A673 (cell line): Measurements from ENCODE around the gene ANKRD18B. TPM values are rescaled to one million over a fixed set of nuclear protein-coding genes. Genes with fewer than 3 reads are reported as not detected.
"Not testable (repeated sequence)": the region's sequence is repeated elsewhere in the genome, so short reads cannot be mapped to it uniquely, and the experiment has no call there.

Experiments used
- BruUV-seq: library from RNA; stranded (reverse); fragments of 400-500 nt; replicated peaks from 2 replicates; lab custom pipeline; 2021; lab: Mats Ljungman, UMichigan
- CTCF ChIA-PET: fragments of 300-600 bp; sonication (Branson Sonifier 250); formaldehyde crosslinking; loops from one replicate; lab custom pipeline; 2022; ENCODE audit warnings: antibody characterized with exemption; lab: Charles Lee
- POLR2A ChIA-PET: fragments of 300-600 bp; sonication (Branson Sonifier 250); formaldehyde crosslinking; loops from one replicate; lab custom pipeline; 2022; ENCODE audit warnings: antibody characterized with exemption; ENCODE audit not compliant: low non-redundant PET; lab: Charles Lee
- DNase-seq: peaks from one replicate; pipeline ENCODE4 v3.0.0-alpha.2; 2015; ENCODE audit warnings: low spot score
- H3K27ac ChIP-seq: fragments of 200-600 bp; sonication (generic); 2 replicates; pipeline ENCODE4 v1.5.1; 2016; ENCODE audit warnings: mixed run types, low read depth, mild to moderate bottlenecking, mixed read lengths, antibody characterized with exemption, low read length; ENCODE audit not compliant: poor library complexity, severe bottlenecking
- H3K27me3 ChIP-seq: fragments of 200-600 bp; sonication (generic); replicated peaks from 2 replicates; pipeline ENCODE4 v1.6.1; 2017; ENCODE audit warnings: mixed run types, low read depth, mild to moderate bottlenecking, mixed read lengths, antibody characterized with exemption, low read length; ENCODE audit not compliant: insufficient read depth, poor library complexity
- H3K36me3 ChIP-seq: fragments of 200-600 bp; sonication (generic); 2 replicates; pipeline ENCODE4 v1.6.1; 2016; ENCODE audit warnings: mixed run types, mild to moderate bottlenecking, mixed read lengths, antibody characterized with exemption, low read length; ENCODE audit not compliant: insufficient read depth, poor library complexity, severe bottlenecking
- H3K4me1 ChIP-seq: fragments of 200-600 bp; sonication (generic); 2 replicates; pipeline ENCODE4 v1.6.1; 2017; ENCODE audit warnings: mixed run types, mild to moderate bottlenecking, mixed read lengths, antibody characterized with exemption, low read length; ENCODE audit not compliant: insufficient read depth, poor library complexity, severe bottlenecking
- H3K4me3 ChIP-seq: fragments of 200-600 bp; sonication (generic); 2 replicates; pipeline ENCODE4 v1.5.1; 2016; ENCODE audit warnings: low read depth, mixed run types, mild to moderate bottlenecking, mixed read lengths, low read length; ENCODE audit not compliant: poor library complexity, severe bottlenecking
- H3K9me3 ChIP-seq: fragments of 200-600 bp; sonication (generic); 2 replicates; pipeline ENCODE4 v1.6.1; 2016; ENCODE audit warnings: mixed run types, low read depth, mild to moderate bottlenecking, mixed read lengths, antibody characterized with exemption, low read length; ENCODE audit not compliant: poor library complexity, severe bottlenecking
- CTCF ChIP-seq: fragments of 300-800, 200-600 bp; sonication (generic); conservative IDR thresholded peaks from 2 replicates; pipeline ENCODE4 v1.5.1; 2017; ENCODE audit warnings: low read depth, mild to moderate bottlenecking, antibody characterized with exemption, low read length, moderate library complexity, mixed read lengths
- EZH2 ChIP-seq: fragments of 200-600 bp; sonication (generic); IDR thresholded peaks from 2 replicates; pipeline ENCODE4 v1.6.1; 2017; ENCODE audit warnings: borderline replicate concordance, low read depth, mild to moderate bottlenecking, mixed read lengths, antibody characterized with exemption, low read length; ENCODE audit not compliant: poor library complexity, severe bottlenecking
- intact Hi-C: fragments of 100-400 bp; cut with micrococcal nuclease; formaldehyde crosslinking; loops from one replicate; pipeline ENCODE4 v1.10.0; 2022; ENCODE audit not compliant: unreplicated experiment
- total RNA-seq: library from RNA; stranded (reverse); gene quantifications from 2 replicates; pipeline ENCODE4 v1.2.3, GENCODE V29; 2021

The ANKRD18B gene
- total RNA-seq, 1 experiment from 2014 or later: not detected

DNA sequence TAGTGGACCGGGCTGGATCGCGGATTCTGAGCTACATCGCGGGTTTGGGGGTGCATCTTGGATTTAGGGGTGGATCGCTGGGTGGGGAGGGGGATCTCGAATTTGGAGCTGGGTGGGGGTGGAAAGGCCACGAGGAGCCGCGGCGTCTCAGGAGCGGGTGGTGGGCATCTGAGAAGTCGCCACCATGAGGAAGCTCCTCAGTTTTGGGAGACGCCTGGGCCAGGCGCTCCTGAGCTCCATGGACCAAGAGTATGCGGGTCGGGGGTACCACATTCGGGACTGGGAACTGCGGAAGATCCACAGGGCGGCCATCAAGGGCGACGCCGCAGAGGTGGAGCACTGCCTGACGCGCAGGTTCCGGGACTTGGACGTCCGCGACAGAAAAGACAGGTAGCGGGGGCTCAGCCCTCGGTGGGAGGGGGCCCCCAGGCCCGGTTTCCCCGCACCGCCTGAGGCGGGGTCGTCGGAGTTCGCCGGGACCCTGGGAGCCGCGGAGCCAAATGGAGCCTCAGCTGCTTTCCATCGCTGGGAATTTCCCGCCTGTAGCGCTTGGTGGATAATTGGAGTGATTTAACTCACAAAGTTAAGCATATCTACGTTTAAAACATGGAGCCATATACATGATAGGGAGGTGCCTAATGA is 376 bp downstream of the ANKRD18B start:
- DNase-seq: no peak
- TF ChIP-seq CTCF (no peak), EZH2 (peak; percentile 74)
- Histone ChIP-seq H3K9me3 (no peaks in the 10 kb centered on the region), H3K36me3 (no peaks in the 10 kb centered on the region), H3K4me1 (peaks cover 4% of the 10 kb centered on the region), H3K4me3 (peak overlapping the region; percentile 25), H3K27ac (no peak overlapping the region), H3K27me3 (peaks cover 75% of the 10 kb centered on the region)
- intact Hi-C loops: no loop called here
- no TSS peak for BruUV-seq
- ChIA-PET POLR2A (no interaction called here), CTCF (interaction anchor here (0.7 kb wide), 1 partner anchor 42 kb away, joined by 3 read pairs; no protein-coding TSS in a partner anchor)

DNA sequence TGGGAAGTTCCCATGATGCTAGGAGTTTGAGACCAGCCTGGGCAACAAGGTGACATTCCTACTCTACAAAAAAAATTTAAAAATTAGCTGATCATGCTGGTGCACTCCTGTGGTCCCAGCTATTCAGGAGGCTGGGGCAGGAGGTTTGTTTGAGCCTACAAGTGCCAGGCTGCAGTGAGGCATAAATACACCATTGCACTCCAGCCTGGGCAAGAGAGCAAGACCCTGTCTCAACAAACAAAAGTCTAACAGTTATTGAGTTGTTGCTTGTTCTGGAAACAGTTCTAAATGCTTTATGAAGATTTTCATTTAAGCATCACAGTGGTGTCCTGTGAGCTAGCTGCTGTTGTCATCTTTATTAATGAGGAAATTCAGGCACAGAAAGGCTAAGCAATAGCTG is 4.0 kb downstream of the ANKRD18B start:
- H3K36me3 ChIP-seq, H3K4me1 ChIP-seq, BruUV-seq, CTCF ChIA-PET, H3K9me3 ChIP-seq, H3K27ac ChIP-seq, intact Hi-C loops, DNase-seq, H3K4me3 ChIP-seq, POLR2A ChIA-PET: not testable (repeated sequence)
- H3K27me3 ChIP-seq: peaks cover 72% of the 10 kb centered on the region

DNA sequence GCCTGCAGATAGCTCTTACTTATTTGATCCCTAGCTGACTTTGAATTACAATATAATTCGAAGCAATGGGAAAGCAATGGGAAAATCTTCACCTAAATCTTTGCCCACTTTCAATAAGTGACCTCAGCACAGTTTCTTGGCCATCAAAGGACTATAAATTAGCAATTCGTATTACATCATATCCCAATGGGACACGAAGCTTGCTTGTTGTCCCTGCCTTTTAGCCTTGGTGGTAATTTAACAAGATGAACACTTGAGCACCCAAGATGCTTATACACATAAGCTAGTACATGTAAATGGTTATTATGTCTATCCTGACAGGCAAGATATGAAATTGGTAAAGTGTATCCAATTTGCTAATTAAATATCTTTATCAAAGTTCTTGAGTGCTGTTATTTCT is 9.9 kb downstream of the ANKRD18B start:
- H3K9me3 ChIP-seq, H3K36me3 ChIP-seq, BruUV-seq, H3K27ac ChIP-seq, POLR2A ChIA-PET, H3K4me1 ChIP-seq, intact Hi-C loops, DNase-seq, CTCF ChIA-PET, H3K4me3 ChIP-seq: not testable (repeated sequence)
- H3K27me3 ChIP-seq: peaks cover 18% of the 10 kb centered on the region

DNA sequence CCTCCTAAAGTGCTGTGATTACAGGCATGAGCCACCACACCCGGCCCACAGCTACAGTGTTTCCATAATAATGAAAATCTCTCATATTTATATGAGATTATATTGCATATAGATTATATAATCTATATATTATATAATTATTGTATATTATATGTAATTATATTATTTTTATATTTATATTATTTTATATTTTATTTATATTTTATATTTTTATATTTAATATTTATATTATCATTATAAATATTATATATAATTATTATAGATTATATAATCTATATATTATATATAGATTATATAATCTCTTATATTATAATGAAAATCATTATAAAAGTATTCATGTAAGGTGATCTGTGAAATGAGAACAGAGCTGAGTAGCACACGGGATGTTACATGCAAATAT is 11.5 kb downstream of the ANKRD18B start:
- no TSS peak for BruUV-seq
- POLR2A ChIA-PET: no interaction called here
- H3K36me3 ChIP-seq: no peaks in the 10 kb centered on the region
- DNase-seq: no peak
- intact Hi-C loops: no loop called here
- no peaks in the 10 kb centered on the region for H3K9me3 ChIP-seq
- H3K27ac ChIP-seq: no peak overlapping the region
- H3K4me1 ChIP-seq: no peaks in the 10 kb centered on the region
- no peak overlapping the region for H3K4me3 ChIP-seq
- TF ChIP-seq CTCF (no peak), EZH2 (no peak)
- CTCF ChIA-PET: no interaction called here
- H3K27me3 ChIP-seq: peaks cover 5% of the 10 kb centered on the region

GRCh38 chr9:33543463-33543862 is 19.4 kb downstream of the ANKRD18B start:
- intact Hi-C loops, POLR2A ChIA-PET, DNase-seq: not testable (repeated sequence)

GRCh38 chr9:33545715-33546114 is 21.7 kb downstream of the ANKRD18B start:
- H3K27ac ChIP-seq, H3K4me1 ChIP-seq, H3K36me3 ChIP-seq, intact Hi-C loops, H3K9me3 ChIP-seq, DNase-seq, POLR2A ChIA-PET, H3K4me3 ChIP-seq, CTCF ChIA-PET, BruUV-seq: not testable (repeated sequence)
- peaks cover 39% of the 10 kb centered on the region for H3K27me3 ChIP-seq

More at GRCh38 chr9:33543463-33543862, 19.4 kb downstream of the ANKRD18B start:
- CTCF ChIA-PET, H3K4me3 ChIP-seq, H3K4me1 ChIP-seq, H3K36me3 ChIP-seq, H3K9me3 ChIP-seq, H3K27ac ChIP-seq, BruUV-seq: not testable (repeated sequence)
- peaks cover 35% of the 10 kb centered on the region for H3K27me3 ChIP-seq
